Coronary artery (tissue), 2 donors: Measurements from ENCODE around the gene ATF6.
"Not testable (repeated sequence)": the region's sequence is repeated elsewhere in the genome, so short reads cannot be mapped to it uniquely, and the experiment has no call there.

Experiments
- DNase-seq: peaks from one replicate; pipeline ENCODE4 v3.0.0-alpha.2; 2017; ENCODE audit warnings: low spot score
- H3K27ac ChIP-seq, 2 donors: fragments of 200-600 bp; sonication (generic); one replicate each; pipeline ENCODE4 v1.5.1; 2016 to 2019
- H3K4me3 ChIP-seq: fragments of 200-600 bp; sonication (generic); 2 replicates; pipeline ENCODE4 v1.5.1; 2016; ENCODE audit warnings: mild to moderate bottlenecking, moderate library complexity
- CTCF ChIP-seq: fragments of 200-600 bp; sonication (generic); IDR thresholded peaks from one replicate; pipeline ENCODE4 v1.5.1; 2019; ENCODE audit warnings: antibody characterized with exemption

Gene ATF6

GRCh38 chr1:161817176-161817730, 51.1 kb downstream of the ATF6 start:
- no peak for DNase-seq
- no peak overlapping the region for H3K27ac ChIP-seq
- no peak overlapping the region for H3K4me3 ChIP-seq
- no peak for TF ChIP-seq CTCF

GRCh38 chr1:161820914-161821313, 54.8 kb downstream of the ATF6 start:
- no peak for TF ChIP-seq CTCF
- Histone ChIP-seq H3K27ac (no peak overlapping the region), H3K4me3 (no peak overlapping the region)
- no peak for DNase-seq

DNA sequence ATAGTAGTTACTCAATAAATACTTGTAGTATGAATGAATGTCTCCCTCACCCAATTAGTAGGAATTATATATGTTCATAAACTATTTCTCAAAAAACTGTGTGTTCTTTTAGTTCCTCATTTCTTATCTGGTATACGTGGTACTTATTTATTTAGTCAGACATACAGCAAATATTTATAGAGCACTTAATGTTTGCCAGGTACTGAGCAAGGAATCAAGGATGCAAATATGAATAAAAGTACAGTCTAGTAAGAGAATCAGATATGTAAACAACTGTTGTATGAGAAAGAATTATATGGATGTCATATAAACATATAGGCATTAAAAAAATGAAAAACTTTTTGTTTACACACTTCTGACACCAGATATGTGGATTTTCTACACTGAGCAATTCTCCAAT, 58.5 kb downstream of the ATF6 start:
- TF ChIP-seq CTCF = no peak
- no peak for DNase-seq
- no peak overlapping the region for H3K27ac ChIP-seq
- H3K4me3 ChIP-seq = no peak overlapping the region

DNA sequence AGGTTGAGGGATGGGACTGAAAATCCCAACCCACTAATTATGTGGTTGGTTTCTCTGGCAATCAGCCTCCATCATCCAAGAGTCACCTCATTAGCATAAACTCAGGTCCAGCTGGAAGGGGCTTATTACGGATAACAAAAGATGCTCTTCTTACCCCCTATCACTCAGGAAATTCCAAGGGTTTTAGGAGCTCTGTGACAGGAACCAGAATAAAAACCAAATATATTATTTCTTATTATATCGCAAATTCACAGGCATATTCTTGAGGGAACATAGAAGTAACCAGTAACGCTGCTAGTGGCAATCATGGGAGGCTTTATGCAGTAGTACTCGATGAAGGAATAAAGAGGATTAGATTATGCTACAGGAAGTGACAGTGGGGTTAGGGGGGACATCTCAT, 59.7 kb downstream of the ATF6 start:
- TF ChIP-seq CTCF = no peak
- Histone ChIP-seq H3K27ac (no peak overlapping the region), H3K4me3 (no peak overlapping the region)
- no peak for DNase-seq

DNA sequence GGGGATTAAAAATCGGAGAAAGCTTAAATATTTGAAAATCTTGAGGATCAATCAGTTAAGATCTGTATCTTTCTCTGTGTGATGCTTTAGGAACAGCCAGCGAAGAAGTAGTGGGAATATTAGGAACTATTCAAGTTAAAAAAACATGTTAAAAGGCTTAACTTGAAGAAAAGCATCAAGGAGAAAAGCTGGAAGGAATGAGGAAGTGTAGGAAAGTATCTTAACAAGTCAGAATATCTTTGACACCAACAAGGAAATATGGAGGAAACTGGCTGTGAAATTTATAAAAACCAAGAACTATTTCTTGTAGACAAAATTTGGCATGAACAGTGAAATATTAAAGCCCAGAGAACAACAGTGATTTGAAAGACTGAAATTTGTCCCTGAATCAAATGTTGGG, 60.4 kb downstream of the ATF6 start:
- TF ChIP-seq CTCF = no peak
- no peak for DNase-seq
- no peak overlapping the region for H3K27ac ChIP-seq

GRCh38 chr1:161827786-161828185, 61.7 kb downstream of the ATF6 start:
- no peak for DNase-seq
- H3K27ac ChIP-seq = no peak overlapping the region
- TF ChIP-seq CTCF = no peak
- H3K4me3 ChIP-seq = no peak overlapping the region

More for the DNA sequence above, 60.4 kb downstream of the ATF6 start:
- H3K4me3 ChIP-seq = no peak overlapping the region

DNA sequence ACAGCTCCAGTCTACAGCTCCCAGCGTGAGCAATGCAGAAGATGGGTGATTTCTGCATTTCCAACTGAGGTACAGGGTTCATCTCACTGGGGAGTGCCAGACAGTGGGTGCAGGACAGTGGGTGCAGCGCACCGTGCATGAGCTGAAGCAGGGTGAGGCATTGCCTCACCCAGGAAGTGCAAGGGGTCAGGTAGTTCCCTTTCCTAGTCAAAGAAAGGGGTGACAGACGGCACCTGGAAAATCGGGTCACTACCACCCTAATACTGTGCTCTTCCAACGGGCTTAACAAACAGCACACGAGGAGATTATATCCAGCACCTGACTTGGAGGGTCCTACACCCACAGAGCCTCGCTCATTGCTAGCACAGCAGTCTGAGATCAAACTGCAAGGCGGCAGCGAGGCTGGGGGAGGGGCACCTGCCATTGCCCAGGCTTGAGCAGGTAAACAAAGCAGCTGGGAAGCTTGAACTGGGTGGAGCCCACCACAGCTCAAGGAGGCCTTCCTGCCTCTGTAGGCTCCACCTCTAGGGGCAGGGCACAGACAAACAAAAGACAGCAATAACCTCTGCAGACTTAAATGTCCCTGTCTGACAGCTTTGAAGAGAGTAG, 66.3 kb downstream of the ATF6 start:
- not testable (repeated sequence) for H3K27ac ChIP-seq, H3K4me3 ChIP-seq

More for the DNA sequence above, 66.3 kb downstream of the ATF6 start:
- DNase-seq = not testable (repeated sequence)
